GM18861 (cell line): ENCODE measurements around the gene RBM46.
"Not testable (repeated sequence)": the region's sequence is repeated elsewhere in the genome, so short reads cannot be mapped to it uniquely, and the experiment has no call there.

Experiments used
- ATAC-seq: cut with Tn5 transposase; IDR thresholded peaks from one replicate; pipeline ENCODE4 v1.9.1; 2021; ENCODE audit not compliant: unreplicated experiment

RBM46 gene

DNA sequence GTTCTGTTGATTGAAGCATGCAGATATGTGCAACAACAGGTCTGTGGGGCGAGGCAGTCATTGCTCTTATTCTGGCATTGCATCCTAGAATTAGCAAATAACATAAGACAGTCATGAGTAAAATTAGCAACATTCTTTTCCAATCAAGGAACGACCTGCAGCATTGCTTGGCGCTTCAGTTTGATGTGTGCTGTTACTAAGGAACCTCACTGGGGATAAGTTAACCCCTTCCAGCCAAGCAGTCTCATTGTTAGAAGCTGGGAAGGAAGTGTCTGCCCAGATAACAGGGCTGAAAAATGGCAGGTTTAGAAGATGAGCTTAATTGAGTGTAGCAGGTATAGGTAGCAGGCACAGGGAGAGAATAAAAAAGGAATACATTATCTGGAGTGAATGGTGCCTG is 55.4 kb downstream of the RBM46 start:
- no peak for ATAC-seq

DNA sequence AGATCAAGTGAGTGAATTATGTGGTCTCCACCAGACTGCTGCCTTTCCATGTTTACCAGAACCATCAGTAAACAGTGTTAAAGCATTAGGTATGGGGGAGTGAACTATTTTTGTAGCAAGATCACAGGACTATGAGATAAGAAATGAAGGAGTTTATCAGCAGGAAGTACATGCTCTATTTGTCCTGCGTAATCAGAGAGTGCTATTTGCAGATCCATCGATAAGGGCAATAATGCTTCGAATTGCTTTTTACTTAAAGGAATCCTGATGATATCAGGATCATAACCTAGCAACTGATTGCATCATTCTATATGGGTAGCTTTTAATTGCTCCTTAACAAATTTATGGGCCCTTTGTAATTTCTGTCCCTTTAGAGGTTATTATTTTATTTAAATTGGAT is 57.1 kb downstream of the RBM46 start:
- ATAC-seq, result no peak

DNA sequence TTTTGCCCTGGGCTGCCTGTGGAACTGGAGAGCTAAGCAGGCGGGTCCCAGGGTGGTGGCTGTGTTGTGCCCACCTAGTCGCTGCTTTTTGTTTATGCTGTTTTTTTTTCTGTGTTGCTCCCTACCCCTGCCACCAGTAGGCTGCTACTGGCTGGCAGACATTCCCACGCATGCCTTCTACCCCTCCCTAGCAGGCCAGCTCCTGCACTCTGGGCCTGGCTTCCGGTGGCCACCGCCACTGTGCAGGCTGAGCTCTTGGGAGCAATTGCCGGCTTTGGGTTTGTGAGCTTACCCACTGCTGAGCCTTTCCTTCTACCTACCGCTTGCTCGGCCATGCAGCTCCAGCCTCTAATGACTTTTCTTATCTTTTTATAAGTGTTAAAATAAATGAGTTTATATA is 57.6 kb downstream of the RBM46 start:
- ATAC-seq, result no peak

DNA sequence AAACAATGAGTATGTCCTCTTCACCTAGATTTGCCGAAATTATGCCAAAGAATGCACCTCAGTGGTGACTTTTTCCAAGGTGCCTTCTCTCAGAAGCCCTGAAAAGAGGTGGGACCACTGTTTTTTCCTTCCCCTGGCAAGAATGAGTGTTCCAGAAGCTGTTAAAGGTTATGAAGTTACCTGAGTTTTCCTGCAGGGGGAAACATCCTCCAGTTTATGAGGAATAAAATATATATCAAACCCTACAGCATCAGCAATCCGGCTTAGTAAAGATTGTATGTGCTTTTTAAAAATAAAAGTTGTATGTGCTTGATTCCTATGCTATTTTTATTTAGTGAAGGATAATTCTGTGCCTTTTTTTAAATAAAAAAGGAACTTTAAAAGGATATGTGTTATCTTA is 73.3 kb downstream of the RBM46 start:
- no peak for ATAC-seq

DNA sequence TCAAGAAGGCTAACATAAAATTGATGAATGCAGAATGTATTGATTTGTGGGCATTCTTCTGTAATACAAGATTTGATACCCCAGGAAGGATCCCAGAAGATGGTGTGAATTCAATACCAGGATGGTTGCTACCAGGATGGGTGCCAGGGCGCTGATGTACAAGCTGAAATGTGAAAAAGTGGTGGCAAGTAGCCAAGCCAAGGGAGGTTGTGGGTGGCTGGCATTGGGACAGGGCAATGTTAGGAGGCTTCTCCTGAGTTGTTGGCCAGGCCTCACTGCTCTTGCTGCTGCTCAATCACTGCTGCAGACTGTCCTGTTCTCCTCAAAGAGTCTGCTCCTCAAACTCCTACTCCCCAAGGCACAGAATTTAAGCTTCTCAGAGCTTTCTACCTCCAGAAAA is 77.1 kb downstream of the RBM46 start:
- ATAC-seq, result no peak

DNA sequence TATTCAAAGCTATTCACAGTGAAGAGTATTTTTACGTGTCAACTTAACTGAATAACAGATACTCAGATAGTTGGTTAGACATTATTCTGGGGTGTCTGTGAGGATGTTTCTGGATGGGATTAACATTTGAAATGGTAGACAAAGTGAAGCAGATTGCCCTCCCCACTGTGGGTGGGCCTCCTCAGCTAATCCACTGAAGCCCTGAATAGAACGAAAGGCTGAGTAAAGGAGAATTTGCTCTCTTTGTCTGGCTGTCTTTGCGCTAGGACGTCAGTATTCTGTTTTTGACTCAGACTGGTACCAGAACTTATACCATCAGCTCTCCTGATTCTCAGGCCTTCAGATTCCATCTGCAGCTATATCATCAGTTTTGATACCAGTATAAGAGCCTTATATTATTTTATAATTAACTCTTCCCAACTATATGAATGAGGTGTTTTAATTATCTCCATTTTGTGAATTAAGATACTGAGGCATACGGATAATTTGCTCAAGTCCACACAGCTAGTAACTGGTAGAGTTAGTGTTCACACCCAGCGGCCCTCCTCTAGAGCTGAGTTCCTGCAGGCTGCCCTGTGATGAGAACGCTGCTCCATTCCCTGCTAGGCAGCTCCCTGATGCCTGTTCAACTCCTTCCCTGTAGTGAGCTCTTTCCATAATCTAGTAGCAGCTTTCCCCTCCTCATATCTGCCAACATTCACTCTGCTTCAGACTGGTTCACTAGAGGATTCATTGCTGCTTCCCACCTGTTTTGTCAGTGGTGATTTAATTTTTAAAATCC is 87.5 kb downstream of the RBM46 start:
- no peak for ATAC-seq

DNA sequence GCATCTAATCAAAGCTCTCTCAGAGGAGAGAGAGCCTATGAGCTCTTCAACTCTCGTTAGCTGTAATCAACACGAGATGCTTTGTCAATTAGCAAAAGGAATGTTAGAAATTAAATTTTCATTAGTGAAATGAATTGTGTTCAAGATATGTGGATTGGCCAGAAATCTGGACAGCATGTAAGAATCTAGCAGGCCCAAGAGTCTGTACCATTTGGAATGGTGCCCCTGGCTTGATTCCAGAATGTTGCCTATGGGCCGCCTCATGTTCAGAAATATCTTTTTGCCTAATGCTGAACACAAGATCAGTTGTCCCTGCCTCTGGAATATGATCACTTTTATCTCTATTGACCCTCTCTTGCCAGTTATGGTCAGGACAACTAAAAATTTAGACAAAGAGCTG is 88.2 kb downstream of the RBM46 start:
- no peak for ATAC-seq

DNA sequence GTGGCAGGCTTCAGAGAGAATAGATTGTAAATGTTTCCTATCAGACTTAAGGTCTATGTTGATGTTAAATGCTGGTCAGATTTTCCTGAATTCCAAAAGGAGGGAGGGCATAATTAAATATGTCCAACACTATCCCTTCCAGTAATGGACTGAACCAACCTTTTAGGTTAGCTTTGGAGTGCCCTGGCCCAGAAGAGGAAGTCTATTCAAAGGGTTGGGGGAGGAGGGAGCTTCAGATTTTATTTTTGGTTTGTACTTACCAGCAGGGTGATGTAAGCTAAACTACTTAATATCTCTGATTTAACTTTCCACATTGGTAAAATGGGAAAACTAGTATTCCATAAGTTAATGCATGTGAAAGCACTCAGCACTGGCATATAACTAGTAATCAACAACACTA is 91.1 kb downstream of the RBM46 start:
- no peak for ATAC-seq

DNA sequence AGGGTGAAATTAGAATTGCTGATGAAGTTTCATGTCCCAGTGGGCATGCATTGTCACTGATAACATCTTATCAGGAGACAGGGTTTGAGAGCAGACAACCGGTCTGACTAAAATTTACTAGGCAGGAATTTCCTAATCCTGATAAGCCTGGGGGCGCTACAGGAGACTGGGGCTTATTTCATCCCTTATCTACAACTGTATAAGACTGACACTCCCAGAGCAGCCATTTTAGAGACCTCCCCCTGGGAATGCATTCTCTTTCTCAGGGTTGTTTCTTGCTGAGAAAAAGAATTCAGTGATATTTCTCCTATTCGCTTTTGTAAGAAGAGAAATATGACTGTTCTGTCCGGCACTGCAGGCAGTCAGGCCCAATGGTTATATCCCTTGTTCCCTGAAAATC is 93.0 kb downstream of the RBM46 start:
- ATAC-seq, result not testable (repeated sequence)

DNA sequence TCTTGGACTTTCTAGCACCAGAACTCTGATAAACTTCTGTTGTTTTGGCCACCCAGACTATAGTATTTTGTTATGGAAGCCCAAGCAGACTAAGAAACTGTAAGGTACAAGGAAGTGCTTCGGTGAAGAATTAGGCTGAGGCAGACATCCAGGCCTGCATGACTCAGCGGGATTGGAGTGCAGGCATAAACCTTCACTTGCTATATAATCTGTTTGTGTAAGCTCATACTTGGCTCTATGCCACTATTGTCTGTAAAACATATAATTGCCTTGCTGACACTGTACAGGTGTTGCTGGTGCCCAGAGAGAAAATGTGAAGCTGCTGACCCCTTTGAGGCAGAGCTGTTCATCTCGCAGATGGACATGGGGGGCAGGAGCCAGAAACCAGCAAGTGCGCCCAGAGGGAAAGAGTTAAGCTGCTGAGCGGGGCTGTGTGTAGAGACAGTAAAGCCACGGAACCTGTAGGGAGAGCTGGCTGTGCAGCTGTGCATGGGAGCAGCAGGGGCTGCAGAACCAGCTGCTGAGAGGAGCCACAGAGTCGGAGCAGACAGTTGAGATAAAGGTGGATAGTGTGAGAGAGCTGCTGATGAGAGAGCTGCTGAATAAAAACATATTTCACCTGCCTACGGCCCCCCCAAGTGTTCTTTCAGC is 96.2 kb downstream of the RBM46 start:
- ATAC-seq, result no peak
